Stimulated activated CD4-positive, alpha-beta T cell treated with anti-CD3 and anti-CD28 coated beads, Interleukin-1b, Interleukin-23, amount 100 ng/mL, for 1 hour (primary cell): Measurements from ENCODE around the gene MAST4.
"Not testable (repeated sequence)": the region's sequence is repeated elsewhere in the genome, so short reads cannot be mapped to it uniquely, and the experiment has no call there.

Source experiments
- DNase-seq, 2 donors: peaks; one replicate each; pipeline ENCODE4 v3.0.0-alpha.2; 2020; ENCODE audit warnings: low read depth in 2 of 2

Gene MAST4

DNA sequence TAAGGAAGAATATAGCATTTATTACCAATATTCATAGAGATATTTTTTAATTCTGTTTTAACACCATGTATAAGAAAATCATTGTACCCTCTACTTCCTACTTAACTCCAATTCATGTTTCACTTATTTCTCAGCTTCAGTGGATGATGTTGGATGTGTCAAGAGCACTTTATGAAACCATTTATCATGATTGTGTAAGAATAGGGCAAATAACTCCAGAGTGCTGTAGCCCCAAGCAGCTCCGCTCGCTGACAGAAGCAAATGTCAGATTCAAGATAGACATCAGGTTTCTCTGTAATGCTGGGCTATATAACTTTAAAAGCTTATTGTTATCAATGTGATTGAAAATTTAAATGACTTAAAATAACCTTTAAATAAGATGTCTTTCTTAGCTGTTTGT is 50.4 kb downstream of the MAST4 start:
- no peak for DNase-seq

DNA sequence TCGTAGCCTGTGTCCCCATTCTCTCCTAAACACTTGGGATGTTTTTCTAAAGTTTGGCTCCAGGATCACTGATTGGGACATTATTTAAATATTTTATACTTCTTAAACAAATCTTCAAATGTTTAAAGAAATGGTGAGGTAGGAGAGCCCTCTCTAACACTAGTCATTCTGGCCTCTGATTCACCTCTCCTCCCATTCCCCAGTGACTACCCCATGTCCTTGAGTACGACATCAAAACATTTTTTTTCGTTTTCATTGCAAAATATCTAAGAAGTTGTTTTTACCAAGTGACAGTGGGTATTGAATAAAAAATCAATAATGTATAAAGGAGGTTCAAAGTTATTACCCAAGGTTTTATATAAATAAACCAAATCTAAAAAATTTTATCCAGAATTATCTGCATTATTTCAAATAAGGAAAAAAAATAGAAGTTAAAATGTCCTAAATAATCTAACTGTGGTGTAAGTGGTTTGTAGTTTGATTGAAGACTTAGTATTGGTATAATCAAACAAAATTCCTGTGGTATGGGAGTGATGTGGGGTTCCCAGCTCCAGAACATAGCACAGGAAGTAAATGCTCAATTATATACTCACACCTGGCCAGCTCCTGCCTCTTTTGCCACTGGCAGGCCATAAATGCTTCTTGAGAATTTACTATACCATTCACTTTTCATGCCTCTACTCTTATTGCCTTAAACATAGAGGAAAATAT is 51.1 kb downstream of the MAST4 start:
- DNase-seq = no peak

GRCh38 chr5:66652818-66653217 is 56.6 kb downstream of the MAST4 start:
- no peak for DNase-seq

DNA sequence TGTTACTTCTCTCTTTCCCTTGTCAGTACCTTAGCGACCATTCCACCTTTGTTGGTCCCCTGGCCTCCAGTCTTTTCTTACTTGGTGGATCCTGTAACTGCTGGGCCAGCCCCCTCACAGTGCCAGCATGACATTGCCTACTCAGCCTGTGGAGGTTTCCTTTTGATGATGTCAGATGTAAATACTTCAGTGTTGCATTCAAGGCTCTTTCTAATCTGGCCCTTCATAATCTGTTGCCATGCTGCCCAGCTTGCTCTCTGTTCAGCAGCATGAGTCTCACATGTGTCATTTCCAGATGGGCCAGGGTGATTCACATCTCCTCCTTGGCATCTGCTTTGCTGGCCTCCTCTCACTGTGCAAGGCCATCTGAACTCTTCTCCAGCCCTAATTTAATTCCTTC is 57.1 kb downstream of the MAST4 start:
- no peak for DNase-seq

GRCh38 chr5:66655395-66656324 is 59.5 kb downstream of the MAST4 start:
- no peak for DNase-seq

DNA sequence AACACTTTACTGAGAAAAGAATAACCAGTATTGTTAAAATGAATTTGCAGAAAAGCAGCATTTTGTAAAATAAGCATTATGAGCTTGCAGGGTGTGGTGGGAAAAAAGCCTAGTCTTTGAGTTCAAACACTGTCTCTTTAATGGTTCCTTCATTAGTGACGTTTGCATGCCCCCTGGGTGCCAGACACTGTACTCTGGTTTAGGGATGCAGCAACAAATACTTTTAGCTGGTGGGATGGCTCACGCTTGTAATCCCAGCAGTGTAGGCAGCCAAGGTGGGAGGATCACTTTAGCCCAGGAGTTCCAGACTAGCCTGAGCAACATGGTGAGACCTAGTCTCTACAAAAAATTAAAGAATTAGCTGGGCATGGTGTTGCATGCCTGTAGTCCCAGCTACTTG is 62.3 kb downstream of the MAST4 start:
- DNase-seq = no peak

- no peak for DNase-seq
Measured at GRCh38 chr5:66659780-66660179, 63.6 kb downstream of the MAST4 start.

GRCh38 chr5:66660396-66660795 is 64.2 kb downstream of the MAST4 start:
- DNase-seq = no peak

- no peak for DNase-seq
Measured at GRCh38 chr5:66661149-66661548, 65.0 kb downstream of the MAST4 start.

- no peak for DNase-seq
Measured at GRCh38 chr5:66666778-66667177, 70.6 kb downstream of the MAST4 start.

- DNase-seq = no peak
Measured at GRCh38 chr5:66669086-66669861, 73.1 kb downstream of the MAST4 start.

DNA sequence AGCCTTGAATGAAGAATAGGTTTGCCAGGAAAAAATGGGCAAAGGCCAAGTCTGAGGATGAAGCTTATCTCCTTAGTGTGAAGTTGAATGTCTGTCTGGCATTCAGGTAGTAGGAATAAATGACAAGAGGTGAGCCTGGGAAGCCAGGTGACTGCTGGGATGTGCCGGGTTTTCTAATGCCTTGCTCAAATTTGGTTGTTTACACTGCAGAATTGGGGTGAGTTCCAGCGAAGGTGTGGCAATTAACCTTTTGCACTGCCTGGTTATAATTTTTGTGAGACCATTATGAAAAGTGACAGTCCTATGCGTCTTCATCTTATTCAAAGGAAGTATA is 73.6 kb downstream of the MAST4 start:
- DNase-seq = no peak

DNA sequence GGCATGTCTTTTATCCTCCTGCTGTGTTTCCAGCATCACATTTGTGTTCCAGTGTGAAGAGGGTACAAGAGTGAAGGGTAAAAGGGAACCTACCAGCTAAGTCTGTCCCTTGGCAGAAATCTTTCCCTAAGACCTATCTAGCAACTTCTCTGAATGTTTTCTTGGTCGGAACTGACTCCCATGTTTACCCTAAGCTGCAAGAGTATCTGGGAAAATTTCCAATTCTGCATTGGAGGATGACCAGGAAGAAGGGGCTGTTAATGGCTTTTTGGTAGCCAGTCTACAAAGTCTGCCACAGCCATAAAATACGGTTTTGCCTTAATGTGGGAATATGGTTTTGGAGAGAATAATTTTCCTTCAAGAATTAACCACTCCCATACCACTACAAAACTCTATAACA is 75.1 kb downstream of the MAST4 start:
- no peak for DNase-seq

- no peak for DNase-seq
Measured at GRCh38 chr5:66674802-66675201, 78.6 kb downstream of the MAST4 start.

- DNase-seq = no peak
Measured at GRCh38 chr5:66675406-66675805, 79.2 kb downstream of the MAST4 start.

- no peak for DNase-seq
Measured at GRCh38 chr5:66680221-66680620, 84.0 kb downstream of the MAST4 start.

GRCh38 chr5:66680804-66681203 is 84.6 kb downstream of the MAST4 start:
- DNase-seq = no peak

DNA sequence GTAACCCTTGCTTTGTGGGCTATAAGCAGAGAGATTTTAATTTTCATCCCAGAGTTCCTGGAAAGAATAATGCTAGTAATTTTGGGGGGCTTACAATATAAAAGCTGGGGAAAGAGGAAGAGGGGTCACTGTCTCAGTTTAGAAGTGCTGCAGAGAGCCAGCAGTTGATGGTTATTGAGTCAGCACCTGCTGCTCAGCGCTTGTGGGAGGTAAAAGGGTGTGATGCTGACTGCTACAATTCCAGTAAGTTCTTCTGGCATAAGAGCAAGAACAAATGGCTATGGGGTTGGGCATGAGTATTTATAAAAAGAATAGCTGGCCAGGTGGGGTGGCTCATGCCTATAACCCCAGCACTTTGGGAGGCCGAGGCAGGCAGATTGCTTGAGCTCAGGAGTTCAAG is 88.5 kb downstream of the MAST4 start:
- no peak for DNase-seq

DNA sequence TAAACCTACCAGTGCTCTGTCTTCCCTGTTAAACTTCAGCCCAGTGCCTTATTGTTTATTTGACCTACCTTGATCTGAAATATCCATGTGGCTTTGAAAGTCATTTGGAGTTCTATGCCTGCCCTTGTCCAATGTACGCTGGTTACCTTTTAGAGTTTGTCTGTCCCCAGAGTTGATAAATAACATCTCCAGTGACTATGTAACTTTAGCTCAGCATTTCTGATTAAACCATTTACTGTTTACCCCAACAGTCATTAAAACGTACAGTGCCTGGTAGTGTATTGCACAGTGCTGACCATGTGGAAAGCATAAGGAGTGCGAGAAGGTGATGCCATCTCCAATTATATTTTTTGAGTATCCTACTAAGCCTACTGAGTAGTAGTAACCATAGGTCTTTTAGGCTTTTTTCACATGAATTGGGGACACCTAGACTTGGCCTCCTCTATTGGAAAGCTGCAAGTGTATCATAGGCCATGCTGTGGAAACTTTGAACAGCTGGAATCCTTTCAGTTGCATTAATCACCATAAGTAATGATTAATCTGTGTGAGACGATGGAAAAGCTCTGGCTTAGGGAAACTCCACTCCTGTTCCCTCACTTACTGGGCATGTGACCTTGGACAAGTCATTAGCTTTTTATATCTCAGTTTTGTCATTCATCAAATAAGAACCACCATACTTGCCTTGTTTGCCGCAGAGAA is 93.5 kb downstream of the MAST4 start:
- DNase-seq = no peak

- DNase-seq = no peak
Measured at GRCh38 chr5:66694036-66694435, 97.8 kb downstream of the MAST4 start.

DNA sequence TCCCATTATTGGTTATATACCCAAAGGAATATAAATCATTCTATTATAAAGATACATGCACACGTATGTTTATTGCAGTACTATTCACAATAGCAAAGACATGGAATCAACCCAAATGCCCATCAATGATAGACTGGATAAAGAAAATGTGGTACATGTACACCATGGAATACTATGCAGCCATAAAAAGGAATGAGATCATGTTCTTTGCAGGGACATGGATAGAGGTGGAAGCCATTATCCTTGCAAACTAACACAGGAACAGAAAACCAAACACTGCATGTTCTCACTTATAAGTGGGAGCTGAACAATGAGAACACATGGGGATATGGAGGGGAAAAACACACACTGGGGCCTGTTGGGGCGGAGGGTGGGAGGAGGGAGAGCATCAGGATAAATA is 99.6 kb downstream of the MAST4 start:
- DNase-seq = not testable (repeated sequence)
